NCI-H345 treated with DMSO at 0.1 percent for 48 hours (cell line): ENCODE results near the gene CHSY1.
"Not testable (repeated sequence)": the region's sequence is repeated elsewhere in the genome, so short reads cannot be mapped to it uniquely, and the experiment has no call there.

Experiments used
- DNase-seq: peaks from one replicate; lab custom pipeline; 2025; ENCODE audit not compliant: unreplicated experiment; lab: John Stamatoyannopoulos, UW

CHSY1 gene

GRCh38 chr15:101251830-101252820 lies at the start of gene CHSY1:
Gene CHSY1 (minus strand): TSS chr15:101252048. CDS start chr15:101251456, 592 bp downstream.
- DNase-seq = peak; percentile 16

DNA sequence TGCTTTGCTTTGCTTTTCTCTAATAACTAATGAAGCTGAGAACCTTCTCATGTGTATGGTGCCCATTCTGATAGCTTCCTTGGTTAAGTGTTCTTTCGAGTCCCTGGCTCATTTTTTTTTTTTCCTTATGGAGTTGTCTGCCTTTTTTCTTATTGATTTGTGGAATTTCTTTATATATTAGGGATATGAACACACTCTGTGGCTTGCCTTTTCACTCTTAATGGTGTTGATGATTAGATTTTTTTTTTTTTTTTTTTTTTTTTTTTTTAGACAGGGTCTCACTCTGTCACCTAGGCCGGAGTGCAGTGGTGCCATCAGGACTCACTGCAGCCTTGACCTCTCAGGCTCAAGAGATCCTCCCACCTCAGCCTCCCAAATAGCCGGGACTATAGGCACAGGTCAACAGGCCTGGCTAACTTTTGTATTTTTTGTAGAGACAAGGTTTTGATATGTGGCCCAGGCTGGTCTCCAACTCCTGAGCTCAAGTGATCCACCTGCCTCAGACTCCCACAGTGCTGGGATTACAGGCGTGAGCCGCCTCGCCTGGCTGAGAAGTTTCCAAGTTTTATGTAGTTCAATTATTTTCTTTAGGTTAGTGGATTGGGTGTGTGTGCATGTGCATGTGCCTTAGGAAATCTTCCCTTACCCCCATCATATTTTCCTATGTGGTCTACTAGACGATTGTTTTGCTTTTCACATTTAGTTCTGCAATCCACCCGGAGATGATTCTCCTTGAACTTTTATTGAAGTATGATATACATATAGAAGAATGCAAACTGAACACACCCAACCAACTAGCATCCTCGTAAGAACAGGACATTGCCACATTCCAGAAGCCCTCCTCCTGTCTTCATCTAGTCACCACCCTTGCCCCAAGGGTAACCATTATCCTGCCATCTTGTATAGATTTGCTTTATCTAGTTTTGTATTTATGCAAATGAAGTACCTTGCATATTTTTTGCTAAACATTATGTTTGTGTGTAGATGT lies 44.9 kb upstream of the CHSY1 start:
- no peak for DNase-seq

DNA sequence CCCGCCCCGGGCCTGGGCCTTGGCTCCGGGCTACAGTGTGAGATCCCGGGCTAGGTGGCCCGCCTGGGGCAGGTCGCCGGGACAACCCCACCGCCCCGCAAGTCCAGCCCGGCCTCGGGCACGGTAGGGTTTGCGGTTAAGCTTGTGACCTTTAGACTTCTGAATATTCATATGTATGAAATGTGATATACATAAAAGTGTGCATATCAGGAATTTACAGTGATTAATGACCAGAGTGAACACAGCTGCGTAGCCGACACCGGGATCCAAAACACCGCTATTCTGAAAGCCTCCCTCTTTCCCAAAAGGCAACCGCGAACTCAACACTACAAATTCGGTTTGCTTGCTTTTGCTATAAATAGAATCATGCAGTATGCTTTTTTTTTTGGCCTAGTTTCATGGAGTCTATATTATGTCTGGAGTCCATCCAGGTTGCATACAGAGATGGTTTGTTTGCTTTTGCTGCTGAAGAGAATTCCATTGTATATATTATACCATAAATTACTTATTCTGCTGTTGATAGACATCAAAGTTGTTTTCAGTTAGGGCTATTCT lies 43.8 kb upstream of the CHSY1 start:
- no peak for DNase-seq

GRCh38 chr15:101294731-101295606 lies 43.1 kb upstream of the CHSY1 start, which contains the start of gene SNRPA1:
Gene SNRPA1 (minus strand): TSS chr15:101295248. CDS start chr15:101295178, 70 bp downstream.
- DNase-seq = peak; percentile 64

DNA sequence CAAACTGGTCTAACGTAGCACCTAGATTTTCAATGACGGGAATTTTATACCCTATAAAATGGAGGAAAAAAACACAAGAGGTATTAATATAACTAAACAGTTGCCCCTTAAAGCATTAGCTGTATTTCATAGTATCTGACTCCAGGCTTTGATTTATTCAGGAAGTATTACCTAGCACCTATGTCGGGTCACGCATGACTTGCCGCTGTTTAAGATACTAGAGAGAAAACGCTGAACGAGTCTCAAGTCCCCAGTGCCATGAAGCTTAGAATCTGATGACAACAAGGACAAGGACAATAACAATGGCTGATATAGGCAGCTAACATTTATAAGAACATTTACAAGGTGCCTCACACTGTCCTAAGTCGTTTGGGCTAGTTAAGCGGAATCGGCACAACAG lies 41.3 kb upstream of the CHSY1 start:
- DNase-seq = no peak

- DNase-seq = no peak
These were observed 37.2 kb upstream of the CHSY1 start for GRCh38 chr15:101288905-101289513.

- not testable (repeated sequence) for DNase-seq
These were observed 35.5 kb upstream of the CHSY1 start for GRCh38 chr15:101287342-101287741.

GRCh38 chr15:101286471-101287114 lies 34.7 kb upstream of the CHSY1 start:
- no peak for DNase-seq

GRCh38 chr15:101283931-101284330 lies 32.1 kb upstream of the CHSY1 start:
- DNase-seq = no peak

DNA sequence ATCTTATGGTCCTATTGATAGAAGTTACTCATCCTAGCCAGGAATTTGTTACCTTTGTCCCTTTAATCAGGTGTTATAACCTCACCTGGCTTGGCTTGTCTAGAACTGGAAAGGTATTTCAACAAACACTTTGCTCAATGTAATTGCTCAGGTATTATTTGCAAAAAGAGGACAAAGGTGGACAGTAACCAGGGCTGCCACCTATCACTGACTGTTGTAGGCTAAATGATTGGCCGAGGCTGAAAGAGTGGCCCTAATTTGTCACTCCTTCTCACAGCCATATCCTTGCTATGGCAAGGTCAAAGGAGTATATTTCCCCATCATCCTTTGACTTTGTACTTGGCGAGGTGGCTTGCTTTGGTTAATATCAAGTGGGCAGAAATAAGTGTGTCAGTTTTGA lies 28.2 kb upstream of the CHSY1 start:
- no peak for DNase-seq

GRCh38 chr15:101277943-101278564 lies 26.2 kb upstream of the CHSY1 start:
- DNase-seq = no peak

GRCh38 chr15:101277038-101277822 lies 25.4 kb upstream of the CHSY1 start, which contains the start of gene SELENOS:
Gene SELENOS (minus strand): TSS chr15:101277485. CDS start chr15:101277417, 68 bp downstream.
- peak; percentile 58 for DNase-seq

DNA sequence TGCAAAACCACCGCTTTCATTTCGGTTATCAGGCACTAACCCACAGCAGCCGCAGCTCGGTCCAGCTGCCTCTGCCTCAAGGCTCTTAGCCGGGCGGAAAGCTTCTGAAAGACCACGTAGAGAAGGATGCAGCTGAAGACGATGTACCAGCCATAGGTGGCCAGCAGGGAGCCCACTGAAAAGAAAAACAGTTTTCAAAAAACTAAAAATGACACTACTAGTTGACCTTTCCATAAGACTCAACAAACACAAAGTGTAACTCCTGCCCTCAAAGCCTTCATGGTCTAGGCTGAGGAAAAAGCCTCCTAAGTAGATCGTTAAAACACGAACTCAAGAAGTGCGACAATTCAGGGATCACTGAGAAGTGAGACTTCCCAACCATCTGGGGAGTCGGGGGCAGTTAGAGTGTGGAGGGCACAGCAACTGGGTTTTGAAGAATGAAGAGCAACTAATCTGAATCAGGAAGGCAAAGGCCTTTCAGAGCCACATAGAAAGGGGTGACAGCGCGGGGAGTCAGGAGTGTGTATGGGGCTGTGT lies 24.7 kb upstream of the CHSY1 start:
- no peak for DNase-seq

DNA sequence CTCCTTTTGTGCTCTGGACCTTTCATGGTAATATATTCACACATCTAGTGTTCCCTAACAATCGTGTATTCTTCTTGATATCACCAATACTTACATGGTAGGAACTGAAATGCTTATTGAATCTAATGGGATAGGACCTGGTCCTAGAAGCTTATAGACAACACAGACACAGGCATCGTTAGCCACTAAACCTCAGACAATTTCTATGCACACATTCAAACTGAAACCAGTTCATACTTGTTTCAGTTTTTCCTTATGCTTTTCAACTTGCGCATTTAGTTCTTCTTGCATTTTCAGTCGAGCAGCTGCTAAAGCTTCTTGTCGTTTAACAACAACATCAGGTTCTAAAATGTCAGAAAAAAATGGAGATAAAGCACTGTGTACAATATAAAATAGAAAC lies 23.2 kb upstream of the CHSY1 start:
- DNase-seq = no peak

DNA sequence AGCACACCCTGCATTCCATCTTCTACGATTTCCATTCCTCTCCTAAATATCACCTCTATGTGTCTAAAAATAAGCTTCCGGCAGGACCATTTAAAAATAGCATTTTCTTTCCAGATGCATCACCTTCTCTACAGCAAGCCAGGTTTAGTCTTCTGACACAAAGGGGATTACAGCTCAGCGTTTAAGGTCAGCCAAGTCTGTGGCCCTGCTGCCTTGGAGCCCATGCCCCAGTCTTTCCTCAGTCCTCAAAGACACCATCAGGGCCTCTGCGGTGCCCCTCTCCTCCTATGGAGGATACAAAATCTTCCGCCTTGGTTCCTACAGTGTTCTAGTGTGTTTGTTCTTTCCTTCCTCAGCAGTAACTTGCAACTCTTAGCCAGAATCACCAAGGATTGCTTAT lies 21.7 kb upstream of the CHSY1 start:
- DNase-seq = no peak

GRCh38 chr15:101272584-101272983 lies 20.7 kb upstream of the CHSY1 start:
- no peak for DNase-seq

- DNase-seq = no peak
These were observed 17.8 kb upstream of the CHSY1 start for GRCh38 chr15:101269479-101270223.
